Activated CD8-positive, alpha-beta memory T cell treated with anti-CD3 and anti-CD28 coated beads, Interleukin-2, amount 50 U/mL, for 24 hours (primary cell): ENCODE measurements around the gene NDRG3.
"Not testable (repeated sequence)": the region's sequence is repeated elsewhere in the genome, so short reads cannot be mapped to it uniquely, and the experiment has no call there.

Experiments used
- DNase-seq: peaks from one replicate; pipeline ENCODE4 v3.0.0-alpha.2; 2020; ENCODE audit errors: extremely low read depth

The NDRG3 gene

GRCh38 chr20:36760647-36761046, 14.8 kb upstream of the NDRG3 start:
- DNase-seq, result no peak

- DNase-seq, result no peak
These were observed 12.4 kb upstream of the NDRG3 start for GRCh38 chr20:36758276-36758675.

DNA sequence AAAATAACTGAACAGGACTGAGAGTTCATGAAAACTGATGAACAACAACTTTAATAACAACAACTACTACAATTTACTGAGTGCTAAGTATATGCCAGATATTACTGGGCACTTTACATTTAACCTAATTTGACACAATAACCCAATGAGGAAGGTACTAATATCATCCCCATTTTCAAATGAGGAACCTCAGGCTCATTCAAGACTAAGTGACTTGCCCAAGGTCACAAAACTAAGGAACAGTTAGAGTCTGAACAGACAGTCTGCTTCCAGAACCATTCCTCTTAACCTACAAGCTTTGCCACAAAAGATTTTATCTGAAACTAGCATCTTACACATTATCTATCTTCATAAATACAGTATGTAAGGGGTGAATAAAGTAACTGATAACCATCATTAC, 10.6 kb upstream of the NDRG3 start:
- DNase-seq, result no peak

- DNase-seq, result no peak
These were observed 8.8 kb upstream of the NDRG3 start for GRCh38 chr20:36754656-36755222.

DNA sequence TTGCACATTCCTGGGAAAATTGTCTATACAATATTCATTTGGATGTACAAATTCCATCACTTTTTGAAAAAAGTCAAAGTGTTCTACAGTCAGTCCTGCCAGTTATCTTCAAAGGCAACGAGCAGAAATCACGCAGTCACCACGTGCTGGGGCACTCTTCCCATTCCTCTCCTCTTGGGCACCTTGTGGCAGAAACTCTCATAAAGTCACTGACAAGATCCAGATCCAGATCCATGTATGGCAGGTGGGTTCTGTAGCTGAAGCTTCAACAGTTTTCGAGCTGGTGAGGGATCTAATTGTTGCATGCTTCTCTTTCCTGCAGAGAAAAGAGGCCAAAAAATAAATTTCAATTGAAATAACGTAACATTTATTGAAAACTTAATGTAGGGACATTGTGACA, 6.7 kb upstream of the NDRG3 start:
- no peak for DNase-seq

- no peak for DNase-seq
These were observed 510 bp downstream of the NDRG3 start for GRCh38 chr20:36745234-36745926.

GRCh38 chr20:36744764-36745191, 1.1 kb downstream of the NDRG3 start:
- DNase-seq, result no peak

DNA sequence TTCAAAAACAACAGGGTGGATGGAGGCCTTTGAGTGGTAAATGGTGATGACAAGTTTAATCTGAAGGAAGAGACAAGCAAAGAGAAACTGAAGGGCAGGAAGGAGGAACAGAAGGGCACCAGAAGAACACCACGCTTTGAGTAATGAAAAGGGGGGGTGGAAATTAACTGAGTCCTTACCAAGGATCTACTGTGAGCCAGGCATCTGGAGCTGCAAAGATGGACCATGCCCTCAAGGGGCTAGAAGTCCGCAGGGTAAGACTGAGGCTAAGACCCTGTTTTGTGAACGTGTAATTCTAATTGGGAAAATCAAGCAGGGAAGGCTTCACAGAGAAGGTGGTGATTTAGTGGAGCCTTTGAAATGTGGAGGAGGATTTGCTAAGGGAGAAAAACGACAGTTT, 1.6 kb downstream of the NDRG3 start:
- DNase-seq, result no peak

DNA sequence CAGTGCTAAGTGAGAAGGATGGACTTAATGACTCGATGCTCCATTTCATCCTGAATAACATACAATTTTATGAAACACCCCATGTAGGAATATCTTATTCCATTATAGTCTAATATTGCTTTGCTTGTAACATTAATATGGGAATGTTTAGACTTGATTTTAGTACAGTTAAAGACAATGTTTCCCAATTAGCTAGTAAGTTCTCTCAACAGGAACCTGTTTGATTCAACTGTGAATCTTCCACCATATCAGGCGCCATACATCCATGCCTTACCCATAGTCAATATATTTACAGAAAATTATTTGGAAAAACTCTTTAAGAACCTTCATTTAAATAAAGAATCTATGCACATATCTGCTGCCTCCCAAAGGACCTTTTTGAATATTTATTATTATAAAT, 3.3 kb downstream of the NDRG3 start:
- no peak for DNase-seq

DNA sequence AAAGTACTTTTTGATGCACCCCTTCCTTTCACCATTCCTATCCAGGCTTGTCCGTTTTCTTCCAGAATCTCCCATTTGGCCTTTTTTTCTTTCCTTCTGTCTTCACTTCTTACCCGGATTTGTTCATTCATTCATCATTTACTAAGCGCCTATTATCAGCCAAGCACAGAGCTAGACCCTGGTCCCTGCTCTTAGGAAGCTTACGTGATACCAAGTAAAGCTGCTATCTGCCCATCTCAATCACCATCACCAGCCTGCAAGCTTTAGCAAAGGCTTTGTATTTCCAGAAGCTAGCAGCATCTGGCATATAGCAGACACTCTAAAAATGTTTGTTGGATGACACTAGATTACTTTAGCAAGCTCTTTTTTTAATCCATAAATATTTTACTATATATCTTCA, 4.8 kb downstream of the NDRG3 start:
- DNase-seq, result no peak

DNA sequence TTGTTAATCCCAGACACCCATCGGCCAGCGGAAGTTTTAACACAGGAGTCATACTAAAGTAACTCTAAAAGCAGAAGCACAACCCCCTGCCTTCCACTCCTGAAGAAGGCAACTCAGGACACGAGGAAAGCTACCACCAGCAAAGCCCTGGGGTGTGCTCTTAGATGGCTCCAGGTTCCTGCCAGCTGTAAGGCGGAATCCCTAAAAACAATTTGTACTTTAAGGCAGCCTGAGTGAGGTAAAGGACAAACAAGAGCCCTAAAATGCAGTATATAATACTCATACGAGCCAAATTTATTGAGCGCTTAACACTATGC, 8.7 kb downstream of the NDRG3 start:
- DNase-seq, result no peak

DNA sequence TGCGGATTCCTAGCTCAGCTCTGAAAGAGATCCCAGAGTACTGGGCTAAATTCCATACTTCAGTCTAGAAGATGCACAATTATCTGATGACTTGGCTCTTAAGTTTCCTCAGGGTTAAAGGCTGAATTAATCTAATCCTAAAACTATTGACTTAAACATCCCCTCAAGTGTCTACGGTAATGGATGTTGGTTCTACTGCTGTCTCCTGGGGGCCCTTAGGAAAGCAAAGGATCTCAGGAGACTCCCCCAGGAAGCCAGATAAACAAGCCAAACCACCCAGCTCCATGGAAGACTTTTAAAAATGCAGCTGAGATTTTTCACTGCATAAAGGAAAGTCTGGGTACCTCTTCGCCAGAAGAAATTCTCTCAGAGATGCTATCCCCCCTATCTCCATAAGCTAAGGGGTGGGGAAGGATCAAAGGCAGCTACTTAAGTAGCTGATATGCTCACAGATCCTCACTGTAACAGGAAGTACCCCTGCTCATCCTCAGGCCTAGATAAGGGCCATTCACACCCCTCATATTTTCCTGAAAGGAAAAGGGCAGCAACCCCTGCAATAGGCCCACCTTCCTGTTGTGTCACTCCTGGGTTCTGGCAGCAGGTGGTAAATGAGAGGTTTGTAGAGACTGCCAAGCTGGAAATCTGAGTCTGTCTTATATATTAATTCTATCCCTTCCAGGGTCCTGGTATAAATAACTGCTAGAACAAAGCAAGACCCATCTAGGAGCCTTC, 9.3 kb downstream of the NDRG3 start:
- no peak for DNase-seq

GRCh38 chr20:36732456-36732855, 13.4 kb downstream of the NDRG3 start:
- DNase-seq, result no peak

DNA sequence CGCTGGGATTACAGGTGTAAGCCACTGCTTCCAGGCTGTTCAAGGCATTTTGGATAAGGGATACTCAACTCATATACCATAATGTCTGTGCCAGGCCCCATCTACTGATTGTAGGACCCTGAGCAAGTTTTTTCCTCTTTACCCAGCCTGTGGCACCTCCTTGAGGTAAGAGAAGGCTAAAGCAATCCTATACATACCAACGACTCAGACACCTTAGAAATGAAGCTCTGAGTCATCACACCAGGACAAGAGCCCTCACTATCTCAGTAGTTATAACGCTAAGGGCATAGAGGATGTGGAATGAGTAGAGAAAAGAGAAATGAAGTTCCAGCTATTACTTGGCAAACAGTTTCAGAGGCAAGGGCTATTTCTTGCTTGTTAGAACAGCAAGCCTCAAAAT, 16.9 kb downstream of the NDRG3 start:
- no peak for DNase-seq

GRCh38 chr20:36726168-36726567, 19.7 kb downstream of the NDRG3 start:
- no peak for DNase-seq

DNA sequence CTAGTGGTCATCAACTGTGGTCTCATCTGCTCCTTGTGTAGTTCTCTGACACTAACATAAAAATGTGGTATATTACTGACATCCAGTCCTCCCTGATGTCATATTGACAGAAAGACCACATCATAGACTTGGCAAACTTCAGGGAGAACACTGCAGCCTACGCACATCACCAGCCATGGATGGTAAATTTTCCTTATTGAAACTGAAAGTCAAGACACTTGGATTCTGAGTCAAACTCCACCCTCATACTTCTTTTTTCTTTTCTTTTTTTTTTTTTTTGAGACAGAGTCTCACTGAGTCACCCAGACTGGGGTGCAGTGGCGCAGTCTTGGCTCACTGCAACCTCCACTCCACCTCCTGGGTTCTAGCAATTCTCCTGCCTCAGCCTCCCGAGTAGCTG, 25.4 kb downstream of the NDRG3 start:
- DNase-seq, result no peak

- no peak for DNase-seq
These were observed 28.2 kb downstream of the NDRG3 start for GRCh38 chr20:36717657-36718056.

DNA sequence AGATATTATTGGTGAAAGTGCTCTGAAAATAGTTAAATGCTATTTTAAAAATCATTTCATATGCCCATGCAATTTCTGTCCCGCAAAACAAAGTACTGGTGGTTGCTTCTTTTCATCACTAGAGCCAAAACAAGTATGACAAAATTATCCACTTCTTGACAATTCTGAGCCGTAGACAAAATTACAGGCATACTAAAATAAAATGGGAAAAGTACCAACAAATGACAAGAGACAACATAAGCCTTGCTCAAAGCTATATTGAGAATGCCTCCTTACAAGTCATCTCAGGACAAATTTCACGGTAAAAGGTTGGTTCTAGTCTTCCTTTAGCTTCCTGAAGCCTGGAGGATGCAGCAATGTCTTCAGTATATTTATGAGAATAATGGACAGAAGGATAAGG, 28.9 kb downstream of the NDRG3 start:
- no peak for DNase-seq

GRCh38 chr20:36712775-36713174, 33.1 kb downstream of the NDRG3 start:
- DNase-seq, result no peak

DNA sequence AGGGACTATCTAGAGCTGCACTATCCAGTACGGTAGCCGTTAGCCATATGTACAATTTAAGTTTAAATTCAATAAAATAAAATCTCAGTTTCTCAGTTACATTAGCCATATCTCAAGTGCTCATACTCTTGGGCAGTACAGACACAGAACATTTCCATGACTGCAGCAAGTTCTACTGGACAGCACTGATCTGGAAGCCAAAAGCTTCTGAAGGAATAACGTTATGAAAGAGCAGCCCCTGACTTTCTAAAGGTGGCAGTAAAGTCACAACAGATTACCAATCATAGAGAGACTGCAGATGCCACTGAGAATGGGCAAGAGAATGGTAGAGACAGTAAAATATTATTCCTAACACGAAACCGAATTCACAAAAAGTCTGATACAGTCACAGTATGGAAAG, 36.8 kb downstream of the NDRG3 start:
- DNase-seq, result no peak

GRCh38 chr20:36703530-36703929, 42.4 kb downstream of the NDRG3 start:
- no peak for DNase-seq

DNA sequence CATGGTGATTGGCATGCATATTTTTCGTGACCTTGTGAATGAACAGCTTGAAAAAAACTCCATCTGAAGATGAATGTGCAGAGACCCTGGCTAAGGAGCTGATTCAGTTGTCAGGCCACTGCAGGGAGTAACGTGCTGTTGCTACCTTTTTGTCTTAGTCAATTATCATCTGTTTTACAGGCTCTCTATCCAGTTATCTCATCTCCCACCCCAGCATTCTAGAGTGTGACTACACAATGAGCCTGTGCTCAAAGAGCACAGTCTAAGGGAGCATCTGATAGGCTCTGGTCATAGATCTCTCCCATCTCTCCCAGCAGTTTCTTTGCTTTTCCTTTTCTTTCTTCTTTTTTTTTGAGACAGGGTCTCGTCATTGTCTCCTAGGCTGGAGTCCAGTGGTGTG, 45.5 kb downstream of the NDRG3 start:
- no peak for DNase-seq

- DNase-seq, result not testable (repeated sequence)
These were observed 50.4 kb downstream of the NDRG3 start for GRCh38 chr20:36695467-36695866.
